K562 (cell line): ENCODE results near the gene AGPAT4. TPM values are rescaled to one million over a fixed set of nuclear protein-coding genes. Genes with fewer than 3 reads are reported as not detected.

Experiments used
- ASH1L ChIP-seq: fragments of 450-650 bp; IDR thresholded peaks from 2 replicates; pipeline ENCODE4 v1.6.1; 2018; ENCODE audit warnings: borderline replicate concordance, mild to moderate bottlenecking, low read depth; ENCODE audit not compliant: partially characterized antibody
- PCBP1 ChIP-seq: fragments of 200-400 bp; formaldehyde crosslinking; IDR thresholded peaks from 2 replicates; pipeline ENCODE4 v1.6.1; 2018; ENCODE audit warnings: mild to moderate bottlenecking, low read depth, low read length; ENCODE audit not compliant: poor library complexity, severe bottlenecking
- SRSF3 ChIP-seq: fragments of 200-400 bp; formaldehyde crosslinking; IDR thresholded peaks from 2 replicates; pipeline ENCODE4 v1.6.1; 2016; ENCODE audit warnings: mild to moderate bottlenecking, low read length, moderate library complexity; ENCODE audit not compliant: insufficient read depth
- ZNF280B ChIP-seq: fragments of 250-450 bp; sonication (Bioruptor Pico); IDR thresholded peaks from 2 replicates; pipeline ENCODE4 v1.5.1; 2021; ENCODE audit warnings: mild to moderate bottlenecking
- ZNF395 ChIP-seq: fragments of 200-800 bp; sonication (Bioruptor generic); IDR thresholded peaks from 2 replicates; pipeline ENCODE4 v1.6.1; 2017; ENCODE audit warnings: missing genetic modification characterization, missing compliant biosample characterization
- ZNF507 ChIP-seq: conservative IDR thresholded peaks from 2 replicates; pipeline ENCODE4 v1.6.1; 2017; ENCODE audit warnings: missing genetic modification characterization, missing compliant biosample characterization
- ZNF778 ChIP-seq: fragments of 450-650 bp; formaldehyde crosslinking; IDR thresholded peaks from 2 replicates; pipeline ENCODE4 v1.4.0; 2020; ENCODE audit warnings: mild to moderate bottlenecking, moderate library complexity
- polyA plus RNA-seq, 8 experiments: library from polyadenylated mRNA; depleted of rRNA in 4 of 8; stranded (reverse) in 5 of 8; unstranded in 3 of 8; fragments of >200 nt; fragmentation: Nextera tagmentation in 2 of 8; fragmentation: Illumina TruSeq in 1 of 8; extraction: Ambion mirVana in 2 of 8; extraction: Trizol in 1 of 8; gene quantifications; 2 replicates each; pipeline versions ENCODE4 v1.2.1 to v1.2.3, GENCODE V29; 2011 to 2014; ENCODE audit warnings: inconsistent platforms in 1 of 8, missing spikeins in 1 of 8
- total RNA-seq, 7 experiments: library from RNA; depleted of rRNA in 6 of 7; stranded (reverse); fragments of >200 nt in 6 of 7; fragmentation: Illumina TruSeq in 2 of 7; extraction: Trizol in 2 of 7; gene quantifications; 2 replicates each; pipeline versions ENCODE4 v1.2.1 to v1.2.3, GENCODE V29; 2011 to 2021; ENCODE audit warnings: low replicate concordance in 1 of 7

The AGPAT4 gene
- total and polyA plus RNA-seq, 9 of the 15 experiments (the other 6 are each of a cell fraction or from before 2014, with no cell fraction given), result 2.2 to 15.0 (median 5.7) TPM

- TF ChIP-seq ZNF395 (CRISPR knock-in tag) (no peak), SRSF3 (no peak), ASH1L (no peak), ZNF280B (CRISPR knock-in tag) (no peak), PCBP1 (no peak), ZNF507 (no peak), ZNF778 (no peak)
- TF ChIP-seq, all 486 proteins: peak for 0
Observed at GRCh38 chr6:161161889-161162624, 111.8 kb downstream of the AGPAT4 start (continued).
